Stimulated activated CD8-positive, alpha-beta memory T cell treated with anti-CD3 and anti-CD28 coated beads, Interleukin-12 subunit alpha, Interleukin-12 subunit beta, amount 100 ng/mL, for 24 hours (primary cell): ENCODE measurements around the gene IGFLR1.

ENCODE experiments used
- DNase-seq: peaks from one replicate; pipeline ENCODE4 v3.0.0-alpha.2; 2020; ENCODE audit errors: extremely low read depth

Gene IGFLR1

GRCh38 chr19:35755550-35756376 is 13.5 kb upstream of the IGFLR1 start:
- DNase-seq = no peak

DNA sequence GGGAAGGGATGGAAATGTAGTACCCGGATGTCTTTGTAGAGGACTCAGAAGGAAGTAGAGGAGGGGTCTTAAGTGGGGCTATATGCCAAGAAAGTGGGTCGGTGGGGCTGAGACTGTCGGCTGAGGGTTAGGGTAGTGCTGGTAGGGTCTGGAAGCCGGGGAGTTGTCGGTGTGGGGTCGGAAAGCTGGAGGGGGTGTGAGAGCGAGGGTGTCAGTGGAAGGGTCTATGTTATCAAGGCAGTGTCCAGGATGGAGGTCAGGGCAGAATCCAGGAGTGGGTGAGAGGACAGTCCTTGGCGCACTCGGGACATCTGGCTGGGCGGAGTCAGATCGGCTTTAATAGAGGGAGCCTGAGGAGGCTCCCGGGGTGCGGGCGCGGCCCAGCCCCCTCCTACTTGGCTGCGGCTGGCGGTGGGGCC is 12.9 kb upstream of the IGFLR1 start:
- DNase-seq = no peak

DNA sequence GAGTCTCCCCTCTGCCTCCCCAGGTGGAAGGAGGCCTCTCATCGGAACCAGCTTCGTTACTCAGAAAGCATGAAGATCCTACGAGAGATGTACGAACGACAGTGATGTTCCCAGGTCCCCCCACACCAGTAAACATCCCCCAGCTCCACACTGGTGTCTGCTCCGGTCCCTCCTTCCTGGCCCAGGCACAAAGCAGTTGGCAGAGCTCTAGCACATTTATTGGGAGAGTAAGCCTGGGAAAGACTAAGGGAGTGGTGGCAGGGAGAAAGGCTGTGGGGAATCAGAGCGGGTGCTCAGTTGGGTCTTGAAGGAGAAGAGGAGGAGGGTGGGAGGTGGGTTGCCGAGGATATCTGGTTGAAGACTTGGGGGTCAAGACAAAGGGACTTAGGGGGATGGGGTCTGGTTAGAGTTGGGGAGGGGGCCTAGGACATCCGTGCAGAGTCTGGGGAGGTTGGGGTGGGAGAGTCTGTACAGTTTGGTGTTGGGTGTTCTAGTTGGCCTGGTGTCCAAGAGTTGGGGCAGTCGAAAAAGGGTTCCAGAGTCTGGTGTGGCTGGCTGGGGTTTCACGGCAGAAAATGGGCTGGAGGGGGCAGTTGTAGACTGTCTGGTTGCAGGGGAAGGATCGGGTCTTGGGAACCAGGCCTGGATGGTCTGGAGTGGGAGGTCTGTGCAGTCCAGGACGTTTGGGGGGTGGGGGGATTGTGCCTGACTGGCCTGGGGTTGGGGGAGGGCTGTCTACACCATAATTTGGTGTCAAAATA is 12.3 kb upstream of the IGFLR1 start:
- no peak for DNase-seq

- DNase-seq = no peak
These were observed 11.6 kb upstream of the IGFLR1 start for GRCh38 chr19:35753634-35754369.

DNA sequence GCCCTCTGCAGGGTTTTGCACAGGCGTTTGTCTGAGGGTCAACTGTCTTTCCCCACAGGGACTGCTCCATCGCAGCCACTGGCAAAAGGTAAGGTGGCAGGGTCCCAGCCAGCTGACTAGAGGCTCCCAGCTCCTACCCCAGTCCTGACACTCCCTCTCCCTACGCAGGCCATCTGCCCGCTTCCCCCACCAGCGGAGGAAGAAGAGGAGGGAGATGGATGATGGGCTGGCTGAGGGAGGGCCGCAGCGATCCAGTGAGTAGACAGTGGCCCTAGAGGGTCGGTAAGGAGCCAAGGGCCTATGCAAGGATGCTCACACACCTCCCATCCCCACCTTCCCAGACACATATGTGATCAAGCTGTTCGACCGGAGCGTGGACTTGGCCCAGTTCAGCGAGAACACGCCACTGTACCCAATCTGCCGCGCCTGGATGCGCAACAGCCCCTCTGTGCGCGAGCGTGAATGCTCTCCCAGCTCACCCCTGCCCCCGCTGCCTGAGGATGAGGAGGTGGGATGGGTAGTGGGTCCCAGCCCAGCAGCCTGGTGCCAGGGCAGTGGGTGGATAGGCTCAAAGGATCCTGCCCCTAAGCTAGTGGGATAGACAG is 10.6 kb upstream of the IGFLR1 start:
- DNase-seq = no peak

- DNase-seq = no peak
These were observed 9.8 kb upstream of the IGFLR1 start for GRCh38 chr19:35751839-35752745.

GRCh38 chr19:35750167-35750566 is 7.9 kb upstream of the IGFLR1 start:
- DNase-seq = no peak

- DNase-seq = peak; percentile 96
These were observed 6.1 kb upstream of the IGFLR1 start, which contains the start of gene LIN37 for GRCh38 chr19:35748106-35749020. TSS of gene LIN37 (plus strand) at chr19:35748576. CDS start at chr19:35748725, 149 bp downstream.

- no peak for DNase-seq
These were observed 4.3 kb upstream of the IGFLR1 start for GRCh38 chr19:35746531-35746930.

DNA sequence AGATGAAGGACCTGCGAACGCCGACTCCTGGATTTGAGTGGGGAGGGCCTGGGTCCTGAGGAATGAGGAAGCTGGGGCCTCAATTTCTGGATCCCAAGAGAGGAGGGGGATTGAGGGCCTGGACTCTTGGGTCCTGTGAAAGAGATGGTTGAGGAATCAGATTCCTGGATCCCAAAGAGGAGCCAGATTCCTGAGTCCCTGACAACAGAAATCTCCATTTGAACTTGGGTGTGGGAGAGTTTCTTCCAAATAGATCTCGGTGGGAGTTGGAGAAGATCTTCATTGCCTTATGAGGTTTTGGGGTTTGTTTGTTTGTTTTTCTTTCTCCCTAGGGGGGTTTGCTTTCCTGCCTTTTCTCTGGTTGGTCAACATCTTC is 3.8 kb upstream of the IGFLR1 start:
- no peak for DNase-seq

- DNase-seq = peak; percentile 86
These were observed 3.3 kb upstream of the IGFLR1 start, which contains the start of the genes PSENEN and U2AF1L4 for GRCh38 chr19:35745328-35746086. TSS of gene PSENEN (plus strand) at chr19:35745651. CDS start at chr19:35745931, 280 bp downstream. TSS of gene U2AF1L4 (minus strand) at chr19:35745418. CDS start at chr19:35745391, 27 bp downstream.

DNA sequence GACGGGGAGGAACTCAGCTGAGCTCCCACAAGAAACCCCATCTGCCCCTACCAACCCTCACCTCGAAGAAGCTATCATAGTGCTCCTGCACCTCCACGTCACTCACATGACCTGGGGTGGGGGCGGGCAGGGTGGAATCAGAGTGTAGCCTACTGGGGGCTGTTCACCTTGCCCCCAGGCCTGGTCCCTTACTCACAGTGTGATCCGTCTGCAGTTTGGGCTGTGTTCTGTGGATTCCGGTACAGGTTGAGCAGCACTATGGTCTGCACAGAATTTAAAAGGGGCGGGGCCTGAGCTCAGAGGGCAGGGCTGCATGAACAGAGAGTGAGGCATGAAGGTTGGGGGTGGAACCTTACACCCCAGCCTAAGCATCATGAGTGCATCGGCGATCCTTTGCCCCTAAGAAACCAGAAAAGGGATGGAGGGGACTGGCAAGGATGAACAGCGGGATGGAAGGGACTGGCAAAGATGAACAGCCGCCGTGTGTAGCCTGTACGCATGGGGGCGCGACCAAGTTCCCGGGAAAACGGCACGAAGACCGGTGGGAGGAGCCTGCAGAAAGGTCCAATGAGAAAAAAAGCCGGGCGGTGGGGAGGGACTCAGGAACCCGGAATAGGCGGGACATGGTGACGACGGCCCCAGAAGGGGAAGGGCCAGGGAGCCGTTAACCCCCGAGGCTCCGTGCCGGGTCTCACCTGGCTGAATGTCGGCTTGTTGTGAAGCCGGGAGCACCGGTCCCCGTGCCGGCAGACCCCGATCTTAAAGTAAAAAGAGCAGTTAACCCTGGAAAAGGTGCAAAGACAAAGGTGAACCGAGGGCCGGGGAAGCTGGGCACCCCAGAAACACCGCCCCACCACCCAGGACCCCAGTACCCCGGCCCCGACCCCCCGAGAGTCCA is 2.4 kb upstream of the IGFLR1 start:
- peak; percentile 83 for DNase-seq

- no peak for DNase-seq
These were observed 1.6 kb upstream of the IGFLR1 start for GRCh38 chr19:35743640-35744429.

DNA sequence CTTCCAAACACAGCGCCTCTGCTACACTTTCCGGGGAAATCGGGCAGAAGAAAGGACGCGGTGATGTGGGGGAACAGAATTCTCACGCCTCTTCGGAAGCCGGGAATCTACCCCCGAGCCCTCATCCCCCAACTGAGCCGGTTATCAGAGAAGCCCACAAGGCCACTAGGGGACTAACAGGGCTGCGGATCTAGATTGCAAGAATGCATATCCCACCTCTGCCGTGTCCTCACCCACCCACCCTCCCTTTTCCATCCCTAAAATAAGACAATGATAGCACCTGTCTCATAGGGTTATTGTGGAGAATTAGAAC is 1.1 kb downstream of the IGFLR1 start:
- no peak for DNase-seq

GRCh38 chr19:35740423-35741202 is 1.6 kb downstream of the IGFLR1 start:
- DNase-seq = peak; percentile 92

DNA sequence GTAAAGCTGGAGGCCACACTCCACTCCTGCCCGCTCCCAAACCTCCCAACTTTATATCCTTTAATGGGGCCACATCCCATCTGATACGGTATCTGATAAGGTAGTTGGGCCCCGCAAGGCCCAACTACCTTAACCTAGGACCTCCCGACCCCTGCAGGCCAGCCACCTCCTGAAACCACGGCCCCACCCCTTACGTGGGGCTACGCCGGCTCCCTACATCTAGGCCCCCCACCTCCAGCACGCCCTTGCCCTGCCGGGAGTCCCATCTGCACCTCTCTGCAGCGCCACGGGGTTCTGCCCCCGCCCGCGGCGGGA is 2.2 kb downstream of the IGFLR1 start:
- no peak for DNase-seq
